COR-L47 (cell line): Measurements from ENCODE around the gene MAP3K5.

ENCODE experiments used
- DNase-seq: peaks from one replicate; lab custom pipeline; 2025; lab: John Stamatoyannopoulos, UW

Gene MAP3K5

GRCh38 chr6:136749359-136749997 is 42.8 kb downstream of the MAP3K5 start:
- no peak for DNase-seq

DNA sequence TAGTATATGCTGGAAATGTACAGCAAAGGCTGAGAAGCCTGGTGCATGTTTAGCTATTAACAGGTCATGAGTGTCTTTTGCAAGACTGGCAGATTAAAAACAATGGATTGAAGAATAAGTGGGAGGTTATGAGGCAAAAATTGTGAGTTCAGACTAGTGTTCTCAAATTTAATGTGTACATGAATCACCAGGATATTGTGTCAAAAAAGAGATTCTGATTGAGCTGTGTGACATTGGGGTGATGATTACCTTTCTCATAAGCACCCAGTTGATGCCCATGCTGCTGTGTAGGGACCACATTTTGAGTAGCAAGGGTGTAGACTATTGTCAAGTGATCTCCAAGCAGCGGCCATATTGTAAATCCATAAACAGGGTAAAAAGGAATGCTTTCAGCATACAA is 44.8 kb downstream of the MAP3K5 start:
- DNase-seq, result no peak

DNA sequence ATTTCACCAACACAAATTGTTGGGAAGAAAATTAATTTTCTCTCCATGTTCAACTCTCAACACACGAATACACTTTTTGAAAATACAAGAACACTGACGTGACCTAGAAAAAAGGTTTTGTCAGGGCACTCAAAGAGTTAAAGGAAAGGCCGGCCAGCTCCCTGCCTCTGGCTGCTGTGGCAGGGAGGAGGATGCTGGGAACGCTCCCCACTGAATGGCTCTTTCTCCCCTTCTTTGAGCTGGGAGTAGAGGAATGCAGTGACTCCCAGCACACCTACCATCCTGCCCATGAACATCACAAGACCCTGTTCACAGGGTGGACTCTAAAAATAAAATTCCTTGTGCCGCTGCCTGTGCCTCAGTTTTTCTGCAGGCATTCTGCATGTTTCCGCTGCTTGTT is 47.0 kb downstream of the MAP3K5 start:
- DNase-seq, result no peak

- DNase-seq, result no peak
Observed at GRCh38 chr6:136744889-136745288, 47.4 kb downstream of the MAP3K5 start.

DNA sequence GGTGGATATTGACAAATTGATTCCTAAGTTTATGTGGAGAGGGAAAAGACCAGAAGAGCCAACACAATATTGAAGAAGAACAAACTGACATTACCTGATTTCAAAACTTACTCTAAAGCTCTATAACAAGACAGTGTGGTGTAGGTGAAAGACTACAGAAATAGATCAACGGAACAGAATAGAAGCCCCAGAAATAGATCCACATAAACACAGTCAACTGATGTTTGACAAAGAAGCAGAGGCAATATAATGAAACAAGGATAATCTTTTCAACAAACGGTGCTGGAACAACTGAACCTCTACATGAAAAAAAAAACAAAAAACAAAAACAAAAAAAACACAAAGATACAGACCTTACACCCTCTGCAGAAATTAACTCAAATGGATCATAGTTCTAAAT is 50.2 kb downstream of the MAP3K5 start:
- DNase-seq, result no peak

- DNase-seq, result no peak
Observed at GRCh38 chr6:136740050-136740974, 52.0 kb downstream of the MAP3K5 start.

DNA sequence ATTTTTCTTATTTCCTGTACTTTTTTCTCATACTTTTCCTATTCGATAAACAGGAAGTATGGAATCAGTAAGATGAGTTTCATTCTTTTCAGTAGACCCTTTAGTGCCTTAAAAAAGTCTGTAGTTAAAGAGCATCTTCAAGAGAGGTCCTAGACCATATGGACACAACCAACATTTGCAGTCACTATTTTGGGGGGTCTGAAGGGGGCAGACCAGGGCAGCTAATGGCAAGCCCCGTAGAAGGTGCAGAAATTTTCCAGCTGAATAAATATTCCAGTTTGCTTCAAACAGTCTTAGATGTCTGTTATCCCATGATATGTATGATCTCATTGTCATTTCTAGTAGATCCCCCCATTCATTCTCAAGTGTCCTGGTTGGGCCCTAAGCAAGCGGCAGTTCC is 52.8 kb downstream of the MAP3K5 start:
- DNase-seq, result no peak

- no peak for DNase-seq
Observed at GRCh38 chr6:136739071-136739470, 53.2 kb downstream of the MAP3K5 start.

DNA sequence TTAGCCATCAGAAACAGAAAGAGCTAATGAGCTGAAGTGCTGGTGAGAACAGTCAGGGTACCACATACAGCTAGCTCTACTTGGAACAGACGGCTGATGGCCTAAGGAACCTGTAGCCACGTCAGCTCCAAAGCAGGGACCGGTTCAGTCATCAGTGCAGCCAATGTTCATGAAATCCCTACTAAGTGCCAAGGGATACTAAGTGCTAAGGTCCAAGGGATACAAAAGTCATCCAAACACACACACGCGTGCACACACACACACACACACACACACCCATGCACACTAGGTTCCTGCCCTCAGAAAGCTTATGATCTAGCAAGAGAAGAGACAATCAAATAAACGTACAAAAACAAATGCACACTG is 53.6 kb downstream of the MAP3K5 start:
- no peak for DNase-seq

DNA sequence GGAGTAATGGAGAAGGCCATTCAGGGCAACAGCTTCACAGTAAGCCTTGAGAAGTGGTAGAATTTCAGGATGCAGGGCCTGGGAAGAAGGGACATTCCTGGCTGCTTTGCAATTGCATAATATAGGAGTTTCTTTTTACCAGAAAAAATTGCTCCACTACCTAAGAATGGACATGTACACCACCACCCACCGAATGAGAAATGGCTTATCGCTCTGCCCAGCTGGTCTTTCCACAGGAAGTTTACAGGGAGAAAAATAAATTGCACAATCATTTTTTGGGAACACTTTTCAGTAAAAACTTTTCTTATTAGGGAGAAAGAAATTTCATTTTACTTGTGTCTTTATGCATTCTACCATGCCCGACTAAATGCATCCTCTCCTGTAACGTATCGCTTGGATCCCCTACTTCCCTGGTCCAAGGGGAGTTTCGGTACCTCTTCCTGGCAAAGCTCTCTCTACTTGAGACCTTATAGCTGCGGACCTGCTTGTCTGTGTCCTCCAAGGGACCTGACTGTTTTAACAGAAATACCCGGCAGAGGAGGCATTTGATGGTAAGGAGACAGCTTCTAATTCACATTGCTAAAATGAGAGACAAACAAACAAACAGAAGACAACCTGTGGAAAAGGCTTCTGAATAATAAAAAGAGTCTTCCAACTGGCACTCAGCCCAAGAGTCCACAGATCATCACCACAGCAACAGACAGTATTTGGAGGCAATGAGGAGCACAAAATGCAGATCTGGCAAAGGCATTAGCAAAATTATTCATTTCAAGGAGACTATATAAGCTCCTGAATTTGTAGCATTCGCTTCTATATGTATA is 54.2 kb downstream of the MAP3K5 start:
- DNase-seq, result no peak

- no peak for DNase-seq
Observed at GRCh38 chr6:136737374-136737844, 54.9 kb downstream of the MAP3K5 start.

DNA sequence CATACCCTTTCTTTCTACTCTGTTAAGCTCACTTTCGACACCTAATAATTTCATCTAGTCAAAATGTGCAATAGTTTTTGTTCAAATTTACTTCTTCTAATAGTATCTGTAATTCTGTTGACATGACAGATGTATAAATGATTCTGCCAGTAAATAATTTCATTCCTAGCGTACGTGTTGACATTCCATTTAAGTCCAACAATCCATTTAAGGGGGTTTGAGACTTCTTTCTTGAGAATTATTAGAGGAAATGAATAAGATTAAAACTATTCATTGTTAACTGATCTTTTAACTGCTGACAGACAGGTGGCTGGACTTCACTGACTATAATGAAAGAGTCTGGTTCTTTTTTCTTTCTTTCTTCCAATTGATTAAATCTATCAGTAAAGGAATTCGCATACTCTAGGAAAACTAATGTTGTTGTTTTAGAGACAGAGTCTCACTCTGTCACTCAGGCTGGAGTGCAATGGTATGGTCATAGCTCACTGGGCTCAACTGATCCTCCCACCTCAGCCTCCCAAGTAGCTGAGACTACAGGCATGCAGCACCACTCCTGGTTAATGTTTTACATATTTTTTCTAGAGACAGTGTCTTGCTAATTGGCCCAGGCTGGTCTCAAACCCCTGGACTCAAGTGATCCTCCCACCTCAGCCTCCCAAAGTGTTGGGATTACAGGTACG is 55.9 kb downstream of the MAP3K5 start:
- no peak for DNase-seq

- no peak for DNase-seq
Observed at GRCh38 chr6:136734977-136735376, 57.3 kb downstream of the MAP3K5 start.

- DNase-seq, result no peak
Observed at GRCh38 chr6:136732889-136733288, 59.4 kb downstream of the MAP3K5 start.

DNA sequence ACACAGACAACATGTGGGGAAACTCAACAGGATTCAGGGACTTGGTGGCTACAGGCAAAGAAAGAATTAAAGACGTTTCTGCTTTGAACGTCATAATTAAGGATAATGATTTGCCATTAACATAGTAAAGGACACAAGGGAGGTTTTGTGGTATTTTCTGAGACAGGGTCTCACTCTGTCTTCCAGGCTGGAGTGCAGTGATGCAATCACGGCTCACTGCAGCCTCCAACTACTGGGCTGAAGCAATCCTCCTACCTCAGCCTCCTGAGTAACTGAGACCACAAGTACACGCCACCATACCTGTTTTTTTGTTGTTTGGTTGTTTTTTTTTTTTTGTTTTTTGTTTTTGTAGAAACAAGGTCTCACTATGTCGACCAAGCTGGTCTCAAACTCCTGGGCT is 62.4 kb downstream of the MAP3K5 start:
- DNase-seq, result no peak

DNA sequence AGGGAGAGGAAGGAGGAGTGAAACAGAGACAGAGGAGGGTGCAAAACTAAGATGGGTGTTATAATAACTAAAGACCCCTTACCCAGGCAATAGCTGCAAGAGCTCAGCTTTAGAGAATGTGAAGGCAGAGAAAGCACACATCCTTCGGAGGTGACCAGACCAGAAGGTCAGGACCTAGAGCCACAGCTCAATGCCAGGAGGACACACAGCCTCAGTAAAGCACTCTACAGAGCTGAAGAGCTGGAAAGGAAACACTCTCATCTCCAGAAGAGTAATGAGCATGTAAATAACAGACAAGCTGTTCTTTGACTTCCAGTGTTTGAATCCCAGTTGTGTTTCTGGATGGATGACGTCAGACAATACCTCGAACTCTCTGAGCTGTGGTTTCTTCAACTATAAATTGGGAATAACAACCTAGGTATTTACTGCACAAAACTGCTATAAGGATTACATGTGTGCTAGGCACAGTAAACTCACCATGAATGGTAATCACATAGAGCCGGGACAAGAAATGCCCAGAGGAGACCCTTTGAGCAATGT is 63.2 kb downstream of the MAP3K5 start:
- no peak for DNase-seq

DNA sequence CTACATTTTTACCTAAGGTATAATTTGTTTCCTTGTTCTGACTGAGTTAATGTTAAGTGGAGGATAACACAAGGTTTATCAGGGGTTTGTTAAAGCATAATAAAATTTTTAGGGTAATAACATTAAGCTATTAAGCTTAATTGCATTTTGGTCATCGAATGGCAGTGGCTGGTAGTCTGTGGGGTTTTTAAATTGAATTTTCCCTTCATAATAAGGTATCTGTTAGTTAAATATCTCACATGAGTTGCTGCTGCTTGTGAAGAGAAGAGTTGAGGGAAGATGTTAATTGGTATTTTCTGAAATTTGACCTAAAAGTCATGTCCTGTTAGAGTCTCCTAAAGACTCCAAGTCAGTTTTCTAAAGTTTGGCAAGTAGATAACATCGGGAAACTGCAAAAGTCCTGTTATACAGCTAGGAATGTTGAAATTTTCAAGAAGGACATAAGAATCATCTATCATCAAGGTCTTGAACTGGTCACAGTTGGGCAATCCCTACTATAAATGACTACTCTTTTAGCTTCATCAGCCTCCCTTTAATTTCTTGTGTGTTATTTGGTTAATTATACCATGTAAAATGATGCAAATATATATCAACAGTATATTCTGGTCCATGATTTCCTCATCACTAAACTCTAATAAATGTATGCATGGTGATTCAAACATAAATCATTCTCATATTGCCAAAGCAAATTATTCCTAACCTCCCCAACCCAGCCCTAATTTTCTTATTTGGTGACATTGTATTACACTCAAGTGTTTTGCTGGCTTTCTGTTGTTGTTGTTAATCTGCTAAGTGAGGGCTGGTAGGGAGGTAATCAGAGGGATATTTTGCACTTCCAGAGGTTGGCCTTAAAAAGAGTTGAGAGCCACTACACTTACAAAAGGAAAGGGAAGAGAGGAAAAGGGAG is 64.0 kb downstream of the MAP3K5 start:
- DNase-seq, result no peak

GRCh38 chr6:136726837-136727557 is 65.3 kb downstream of the MAP3K5 start:
- no peak for DNase-seq

- DNase-seq, result no peak
Observed at GRCh38 chr6:136725124-136725523, 67.2 kb downstream of the MAP3K5 start.

- no peak for DNase-seq
Observed at GRCh38 chr6:136723780-136724179, 68.5 kb downstream of the MAP3K5 start.
